HG03354 (cell line): Measurements from ENCODE around the gene ADAMTS8.
A peak's percentile ranks its signal among the peaks of the same experiment; 100 is the strongest.

Experiments
- ATAC-seq: cut with Tn5 transposase; IDR thresholded peaks from one replicate; pipeline ENCODE4 v1.9.1; 2021; ENCODE audit warnings: mild to moderate bottlenecking; ENCODE audit not compliant: unreplicated experiment, poor library complexity, severe bottlenecking

ADAMTS8 gene

GRCh38 chr11:130462931-130463330 is 34.5 kb upstream of the ADAMTS8 start:
- no peak for ATAC-seq

- no peak for ATAC-seq
Observed at GRCh38 chr11:130462101-130462885, 33.9 kb upstream of the ADAMTS8 start.

GRCh38 chr11:130459521-130459920 is 31.1 kb upstream of the ADAMTS8 start:
- no peak for ATAC-seq

- ATAC-seq = no peak
Observed at GRCh38 chr11:130458410-130458729, 30.0 kb upstream of the ADAMTS8 start.

- ATAC-seq = no peak
Observed at GRCh38 chr11:130457623-130458409, 29.4 kb upstream of the ADAMTS8 start.

- no peak for ATAC-seq
Observed at GRCh38 chr11:130456286-130456685, 27.9 kb upstream of the ADAMTS8 start.

- no peak for ATAC-seq
Observed at GRCh38 chr11:130455483-130456127, 27.2 kb upstream of the ADAMTS8 start.

GRCh38 chr11:130454491-130455252 is 26.3 kb upstream of the ADAMTS8 start:
- ATAC-seq = no peak

GRCh38 chr11:130452940-130453339 is 24.5 kb upstream of the ADAMTS8 start:
- no peak for ATAC-seq

- no peak for ATAC-seq
Observed at GRCh38 chr11:130452176-130452575, 23.8 kb upstream of the ADAMTS8 start.

- ATAC-seq = no peak
Observed at GRCh38 chr11:130451231-130452019, 23.0 kb upstream of the ADAMTS8 start.

GRCh38 chr11:130449996-130450769 is 21.8 kb upstream of the ADAMTS8 start:
- ATAC-seq = no peak

- ATAC-seq = no peak
Observed at GRCh38 chr11:130449310-130449990, 21.0 kb upstream of the ADAMTS8 start.

- peak; percentile 61 for ATAC-seq
Observed at GRCh38 chr11:130448416-130449309, 20.3 kb upstream of the ADAMTS8 start, which contains the start of gene ADAMTS15. Gene ADAMTS15 (plus strand): TSS chr11:130448645. CDS start chr11:130448974, 329 bp downstream.

- ATAC-seq = no peak
Observed at GRCh38 chr11:130448039-130448415, 19.6 kb upstream of the ADAMTS8 start.

GRCh38 chr11:130445788-130446187 is 17.4 kb upstream of the ADAMTS8 start:
- ATAC-seq = no peak

- ATAC-seq = no peak
Observed at GRCh38 chr11:130442737-130443136, 14.3 kb upstream of the ADAMTS8 start.
